ENCODE results near the gene SCN3B. TPM values are rescaled to one million over a fixed set of nuclear protein-coding genes. Genes with fewer than 3 reads are reported as not detected.
A peak's percentile ranks its signal among the peaks of the same experiment; 100 is the strongest.

Gene SCN3B
- total and polyA plus RNA-seq, 2 donors from 2014 or later, result 0.43 to 2.8 TPM

GRCh38 chr11:123640029-123640428 is 14.4 kb downstream of the SCN3B start:
- no peak for FAIRE-seq
- H3K9me3 ChIP-seq (ENCODE audit: control insufficient read depth in 2 of 3, insufficient read depth in 1 of 3, low read length in 3 of 3), result no peaks in the 10 kb centered on the region
- H3K9ac ChIP-seq (ENCODE audit: low read length in 3 of 3), result no peak overlapping the region
- no peak for TF ChIP-seq CTCF (IDR thresholded peaks at IDR 0.05; ENCODE audit: borderline replicate concordance, extremely low read depth, insufficient read depth)
- no peak overlapping the region for H3K27ac ChIP-seq (ENCODE audit: low read depth in 2 of 2, low read length in 2 of 2)
- no peak for DNase-seq
- intact Hi-C loops (cut with DNase I), result loop anchor here (5.0 kb wide), 1 partner anchor 67 kb away; no protein-coding TSS in a partner anchor
- no peaks in the 10 kb centered on the region for H3K27me3 ChIP-seq (ENCODE audit: control insufficient read depth, insufficient read depth, low read length)
- no peak overlapping the region for H3K4me3 ChIP-seq (ENCODE audit: low read length in 3 of 3)
- no peaks in the 10 kb centered on the region for H3K4me1 ChIP-seq (ENCODE audit: control insufficient read depth in 2 of 3, insufficient read depth in 2 of 3, low read depth in 1 of 3, low read length in 3 of 3)
- H3K36me3 ChIP-seq (ENCODE audit: control insufficient read depth in 2 of 3, insufficient read depth in 3 of 3, low read length in 3 of 3), result no peaks in the 10 kb centered on the region

DNA sequence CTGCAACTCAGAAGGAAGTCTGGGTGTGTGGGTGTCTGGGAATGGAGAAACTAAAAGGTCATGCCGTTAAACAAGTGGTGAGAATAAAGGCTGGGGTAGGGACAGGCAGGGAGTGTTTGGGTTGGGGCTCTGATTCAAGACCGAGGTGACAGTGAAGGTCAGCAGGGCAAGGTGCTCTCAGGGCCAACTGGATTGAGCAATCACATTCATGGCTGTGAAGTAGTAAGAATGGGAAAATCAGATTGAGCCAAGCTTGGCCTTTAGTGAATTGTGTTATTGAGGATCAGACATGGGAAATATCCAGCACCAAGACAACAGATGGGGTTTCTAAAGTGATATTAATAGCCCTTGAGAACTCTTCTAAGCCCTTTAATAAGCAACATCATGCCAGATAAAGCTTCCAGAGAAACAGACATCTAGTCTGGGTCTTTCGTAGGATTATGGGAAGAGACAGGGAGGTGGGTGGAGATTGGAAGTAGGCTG is 24.3 kb downstream of the SCN3B start:
- H3K4me1 ChIP-seq (ENCODE audit: control insufficient read depth in 2 of 3, insufficient read depth in 2 of 3, low read depth in 1 of 3, low read length in 3 of 3), result peaks cover 0 to 2% (median 0%) of the 10 kb centered on the region in 3 donors
- intact Hi-C loops (cut with DNase I), result no loop called here
- no peak overlapping the region for H3K27ac ChIP-seq (ENCODE audit: low read depth in 2 of 2, low read length in 2 of 2)
- DNase-seq, result peak in 1 of 5 donors; percentile 4
- no peak overlapping the region for H3K9ac ChIP-seq (ENCODE audit: low read length in 3 of 3)
- H3K36me3 ChIP-seq (ENCODE audit: control insufficient read depth in 2 of 3, insufficient read depth in 3 of 3, low read length in 3 of 3), result peaks cover 0 to 4% (median 3%) of the 10 kb centered on the region in 3 donors
- no peak for FAIRE-seq
- no peaks in the 10 kb centered on the region for H3K27me3 ChIP-seq (ENCODE audit: control insufficient read depth, insufficient read depth, low read length)
- no peak overlapping the region for H3K4me3 ChIP-seq (ENCODE audit: low read length in 3 of 3)
- no peak for TF ChIP-seq CTCF (IDR thresholded peaks at IDR 0.05; ENCODE audit: borderline replicate concordance, extremely low read depth, insufficient read depth)
- no peaks in the 10 kb centered on the region for H3K9me3 ChIP-seq (ENCODE audit: control insufficient read depth in 2 of 3, insufficient read depth in 1 of 3, low read length in 3 of 3)

GRCh38 chr11:123628936-123629683 is 25.3 kb downstream of the SCN3B start:
- Histone ChIP-seq H3K36me3 (ENCODE audit: control insufficient read depth in 2 of 3, insufficient read depth in 3 of 3, low read length in 3 of 3) (peaks cover 0 to 4% (median 3%) of the 10 kb centered on the region in 3 donors), H3K9ac (ENCODE audit: low read length in 3 of 3) (no peak overlapping the region), H3K4me1 (ENCODE audit: control insufficient read depth in 2 of 3, insufficient read depth in 2 of 3, low read depth in 1 of 3, low read length in 3 of 3) (peaks cover 0 to 2% (median 0%) of the 10 kb centered on the region in 3 donors), H3K27ac (ENCODE audit: low read depth in 2 of 2, low read length in 2 of 2) (no peak overlapping the region), H3K27me3 (ENCODE audit: control insufficient read depth, insufficient read depth, low read length) (no peaks in the 10 kb centered on the region), H3K4me3 (ENCODE audit: low read length in 3 of 3) (no peak overlapping the region), H3K9me3 (ENCODE audit: control insufficient read depth in 2 of 3, insufficient read depth in 1 of 3, low read length in 3 of 3) (no peaks in the 10 kb centered on the region)
- intact Hi-C loops (cut with DNase I), result no loop called here
- TF ChIP-seq CTCF (IDR thresholded peaks at IDR 0.05; ENCODE audit: borderline replicate concordance, extremely low read depth, insufficient read depth), result no peak
- DNase-seq (peak; percentile 46 to 95 (median 65)), FAIRE-seq (no peak)
